Raji (cell line): ENCODE data around the gene LSP1.

Experiments used
- POLR2A ChIP-seq: IDR thresholded peaks from 2 replicates; pipeline ENCODE4 v1.6.1; 2011; ENCODE audit warnings: low read depth, low read length, control low read depth; ENCODE audit not compliant: insufficient read depth

Gene LSP1

GRCh38 chr11:1832211-1832919 lies 20.5 kb upstream of the LSP1 start:
- no peak for TF ChIP-seq POLR2A

GRCh38 chr11:1832920-1833295 lies 20.0 kb upstream of the LSP1 start:
- no peak for TF ChIP-seq POLR2A

GRCh38 chr11:1834062-1834610 lies 18.7 kb upstream of the LSP1 start:
- no peak for TF ChIP-seq POLR2A

- TF ChIP-seq POLR2A: no peak
Observed at GRCh38 chr11:1834779-1835670, 17.9 kb upstream of the LSP1 start, which contains the start of gene SYT8. SYT8 (plus strand) TSS chr11:1834990; CDS start chr11:1835106, 116 bp downstream.

- TF ChIP-seq POLR2A: no peak
Observed at GRCh38 chr11:1835671-1836010, 17.2 kb upstream of the LSP1 start.

GRCh38 chr11:1836011-1836945 lies 16.6 kb upstream of the LSP1 start:
- TF ChIP-seq POLR2A: no peak

- no peak for TF ChIP-seq POLR2A
Observed at GRCh38 chr11:1837171-1838076, 15.5 kb upstream of the LSP1 start.

- TF ChIP-seq POLR2A: no peak
Observed at GRCh38 chr11:1838077-1838425, 14.8 kb upstream of the LSP1 start.

- TF ChIP-seq POLR2A: no peak
Observed at GRCh38 chr11:1838426-1839144, 14.3 kb upstream of the LSP1 start, which contains the start of gene TNNI2. TNNI2 (plus strand) TSS chr11:1838981; CDS start chr11:1839697, 716 bp downstream.

GRCh38 chr11:1839204-1839923 lies 13.5 kb upstream of the LSP1 start:
- no peak for TF ChIP-seq POLR2A

GRCh38 chr11:1839924-1840779 lies 12.7 kb upstream of the LSP1 start:
- no peak for TF ChIP-seq POLR2A
